Epithelial cell of esophagus (primary cell): ENCODE results near the gene TFCP2L1.

ENCODE experiments used
- DNase-seq: peaks from one replicate; pipeline ENCODE4 v3.0.0; 2010; ENCODE audit warnings: low read depth
- H3K4me3 ChIP-seq: 2 replicates; pipeline ENCODE4 v1.5.1; 2011; ENCODE audit warnings: mild to moderate bottlenecking, low read length, control low read depth
- TF ChIP-seq, protein P1 (sequence below): IDR thresholded peaks from 2 replicates; pipeline ENCODE4 v1.5.1; 2011; ENCODE audit warnings: low read depth, mild to moderate bottlenecking, low read length, control low read depth, inconsistent platforms; ENCODE audit not compliant: insufficient read depth; ENCODE audit errors: missing control alignments

Gene TFCP2L1

DNA sequence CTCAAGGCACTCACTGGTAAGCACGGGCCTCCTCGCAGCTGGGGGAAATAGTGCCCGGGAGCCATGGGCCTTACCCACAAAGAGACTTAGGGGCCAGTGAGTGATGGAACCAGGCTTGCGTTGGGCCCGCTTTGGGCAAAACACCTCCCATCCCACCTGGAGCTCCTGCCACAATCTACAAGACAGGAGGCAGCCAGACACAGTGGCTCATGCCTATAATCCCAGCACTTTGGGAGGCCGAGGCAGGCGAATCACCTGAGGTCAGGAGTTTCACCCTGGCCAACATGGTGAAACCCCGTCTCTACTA, 88.2 kb downstream of the TFCP2L1 start:
- DNase-seq = no peak
- TF ChIP-seq, protein P1, sequence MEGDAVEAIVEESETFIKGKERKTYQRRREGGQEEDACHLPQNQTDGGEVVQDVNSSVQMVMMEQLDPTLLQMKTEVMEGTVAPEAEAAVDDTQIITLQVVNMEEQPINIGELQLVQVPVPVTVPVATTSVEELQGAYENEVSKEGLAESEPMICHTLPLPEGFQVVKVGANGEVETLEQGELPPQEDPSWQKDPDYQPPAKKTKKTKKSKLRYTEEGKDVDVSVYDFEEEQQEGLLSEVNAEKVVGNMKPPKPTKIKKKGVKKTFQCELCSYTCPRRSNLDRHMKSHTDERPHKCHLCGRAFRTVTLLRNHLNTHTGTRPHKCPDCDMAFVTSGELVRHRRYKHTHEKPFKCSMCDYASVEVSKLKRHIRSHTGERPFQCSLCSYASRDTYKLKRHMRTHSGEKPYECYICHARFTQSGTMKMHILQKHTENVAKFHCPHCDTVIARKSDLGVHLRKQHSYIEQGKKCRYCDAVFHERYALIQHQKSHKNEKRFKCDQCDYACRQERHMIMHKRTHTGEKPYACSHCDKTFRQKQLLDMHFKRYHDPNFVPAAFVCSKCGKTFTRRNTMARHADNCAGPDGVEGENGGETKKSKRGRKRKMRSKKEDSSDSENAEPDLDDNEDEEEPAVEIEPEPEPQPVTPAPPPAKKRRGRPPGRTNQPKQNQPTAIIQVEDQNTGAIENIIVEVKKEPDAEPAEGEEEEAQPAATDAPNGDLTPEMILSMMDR = no peak
- H3K4me3 ChIP-seq = no peak overlapping the region

DNA sequence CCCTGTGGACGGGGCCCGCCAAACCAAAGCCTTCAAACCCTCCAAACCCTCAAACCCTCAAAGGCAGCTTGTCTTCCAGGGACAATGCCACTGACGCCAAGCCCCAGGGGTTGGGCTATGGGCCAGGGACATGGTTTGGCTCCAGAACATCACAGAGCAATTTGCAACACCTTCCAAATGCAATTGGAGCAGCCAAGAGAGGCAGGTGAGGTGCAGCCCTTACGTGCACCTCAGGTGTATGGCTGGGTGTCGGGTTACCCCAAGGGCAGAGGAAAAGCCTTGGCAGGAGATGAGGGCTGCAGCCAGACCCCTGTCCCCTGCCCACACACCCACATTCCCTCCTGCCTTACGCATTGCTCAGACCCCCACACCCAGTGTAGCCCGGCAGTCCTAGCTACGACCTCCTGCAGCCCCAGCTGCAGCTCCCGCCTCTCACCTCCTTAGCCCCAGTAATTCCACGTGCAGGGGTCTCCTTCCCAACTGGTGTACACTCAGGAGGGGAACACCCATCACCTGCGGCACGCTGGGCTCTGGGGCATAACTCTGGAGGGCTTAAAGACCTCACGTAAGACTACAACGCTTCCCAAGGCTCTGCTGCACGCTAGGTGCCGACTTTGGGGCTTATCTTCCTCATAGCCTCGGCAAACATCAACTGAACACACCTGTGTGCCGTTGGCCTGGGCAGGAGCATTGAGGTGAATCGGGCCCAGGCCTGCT, 88.7 kb downstream of the TFCP2L1 start:
- H3K4me3 ChIP-seq = no peak overlapping the region
- no peak for DNase-seq
- TF ChIP-seq, protein P1 = no peak

DNA sequence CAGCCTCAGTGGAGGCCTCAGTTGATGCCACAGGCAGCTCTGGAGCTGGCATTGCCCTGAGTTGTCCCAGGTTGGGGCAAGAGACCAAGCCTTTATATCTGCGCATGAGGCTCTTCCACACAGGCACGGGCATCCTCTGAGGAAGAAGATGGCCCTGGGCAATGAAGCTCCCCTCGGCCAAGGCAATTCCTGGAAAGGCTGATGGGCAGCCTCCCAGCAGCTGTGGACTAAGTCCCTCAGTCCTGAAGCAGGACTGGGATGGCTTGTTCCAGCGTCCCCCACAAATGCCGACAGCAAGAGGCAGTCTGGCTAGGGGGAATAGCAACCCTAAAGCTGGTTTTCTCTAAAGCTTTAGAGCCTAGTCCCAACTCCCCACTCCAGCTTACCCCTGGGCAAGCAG, 90.0 kb downstream of the TFCP2L1 start:
- no peak overlapping the region for H3K4me3 ChIP-seq
- no peak for DNase-seq
- TF ChIP-seq, protein P1 = no peak

DNA sequence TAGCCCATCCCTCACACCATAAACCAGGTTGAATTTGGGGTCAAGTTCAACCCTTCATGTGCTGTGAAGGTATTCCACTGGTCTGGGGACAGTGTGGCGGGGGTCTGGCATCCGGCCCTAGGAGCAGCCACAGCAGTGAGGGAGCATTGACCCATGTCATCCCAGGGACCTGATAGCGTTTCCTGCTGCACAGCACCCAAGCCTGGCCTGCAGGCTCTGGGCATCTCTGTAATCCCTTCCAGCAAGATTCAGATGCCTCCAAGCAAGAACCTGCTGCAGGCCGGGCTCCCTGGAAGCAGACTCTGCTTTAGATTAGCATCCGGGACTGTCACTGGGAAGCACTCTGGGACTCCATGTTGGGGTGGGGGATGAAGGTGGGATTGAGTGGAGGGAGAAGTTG, 90.4 kb downstream of the TFCP2L1 start:
- no peak for DNase-seq
- TF ChIP-seq, protein P1 = no peak
- no peak overlapping the region for H3K4me3 ChIP-seq

DNA sequence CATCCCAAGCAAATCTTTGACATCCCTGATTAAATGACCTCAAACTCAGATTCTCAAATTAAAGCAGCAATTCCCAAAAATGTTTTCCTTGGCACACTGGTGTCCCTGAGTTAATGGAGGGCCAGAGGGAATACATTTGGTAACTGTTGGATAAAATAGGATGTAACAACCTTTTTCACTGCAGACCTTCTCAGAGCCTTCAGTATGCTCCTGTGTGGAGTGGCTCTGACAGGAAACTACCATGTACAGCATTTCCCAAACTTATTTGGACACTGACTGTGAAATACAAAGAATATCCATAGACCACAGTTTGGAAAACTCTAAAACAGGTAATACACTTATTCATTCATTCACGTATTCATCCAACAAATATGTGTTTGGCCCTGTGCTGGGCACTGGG, 91.8 kb downstream of the TFCP2L1 start:
- TF ChIP-seq, protein P1 = no peak
- no peak overlapping the region for H3K4me3 ChIP-seq
- DNase-seq = no peak

DNA sequence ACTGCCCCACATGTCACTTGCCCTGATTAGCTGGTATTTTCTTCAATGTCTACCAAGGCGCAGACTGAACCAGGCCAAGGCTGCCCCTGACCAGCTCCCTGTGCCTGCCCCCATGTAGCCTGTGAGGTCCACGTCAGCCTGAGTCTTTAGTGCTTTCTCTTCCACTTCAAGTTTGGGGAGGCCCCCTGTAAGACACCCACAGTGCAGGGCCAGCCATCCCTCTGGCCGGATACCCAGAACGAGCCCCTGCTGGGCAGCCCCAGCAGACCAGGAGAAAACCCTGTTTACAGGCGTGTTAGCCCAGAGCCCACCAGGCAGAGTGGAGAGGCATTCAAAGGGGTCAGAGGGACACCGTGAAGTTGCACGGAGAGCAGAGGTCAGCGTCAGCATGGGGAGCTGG, 92.4 kb downstream of the TFCP2L1 start:
- DNase-seq = no peak
- no peak overlapping the region for H3K4me3 ChIP-seq
- TF ChIP-seq, protein P1 = no peak
